K562 treated with DMSO at 1 percent for 24 hours (cell line): ENCODE measurements around the gene MID1. TPM values are rescaled to one million over a fixed set of nuclear protein-coding genes. Genes with fewer than 3 reads are reported as not detected.

ENCODE experiments used
- total RNA-seq: library from RNA; unstranded; fragments of 300-600 nt; gene quantifications from 2 replicates; pipeline ENCODE4 v1.2.3, GENCODE V29; 2022; ENCODE audit warnings: low read depth; ENCODE audit not compliant: insufficient read depth

The MID1 gene, protein sequence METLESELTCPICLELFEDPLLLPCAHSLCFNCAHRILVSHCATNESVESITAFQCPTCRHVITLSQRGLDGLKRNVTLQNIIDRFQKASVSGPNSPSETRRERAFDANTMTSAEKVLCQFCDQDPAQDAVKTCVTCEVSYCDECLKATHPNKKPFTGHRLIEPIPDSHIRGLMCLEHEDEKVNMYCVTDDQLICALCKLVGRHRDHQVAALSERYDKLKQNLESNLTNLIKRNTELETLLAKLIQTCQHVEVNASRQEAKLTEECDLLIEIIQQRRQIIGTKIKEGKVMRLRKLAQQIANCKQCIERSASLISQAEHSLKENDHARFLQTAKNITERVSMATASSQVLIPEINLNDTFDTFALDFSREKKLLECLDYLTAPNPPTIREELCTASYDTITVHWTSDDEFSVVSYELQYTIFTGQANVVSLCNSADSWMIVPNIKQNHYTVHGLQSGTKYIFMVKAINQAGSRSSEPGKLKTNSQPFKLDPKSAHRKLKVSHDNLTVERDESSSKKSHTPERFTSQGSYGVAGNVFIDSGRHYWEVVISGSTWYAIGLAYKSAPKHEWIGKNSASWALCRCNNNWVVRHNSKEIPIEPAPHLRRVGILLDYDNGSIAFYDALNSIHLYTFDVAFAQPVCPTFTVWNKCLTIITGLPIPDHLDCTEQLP
- 1.00 and 1.0 TPM in 2 replicates for total RNA-seq

DNA sequence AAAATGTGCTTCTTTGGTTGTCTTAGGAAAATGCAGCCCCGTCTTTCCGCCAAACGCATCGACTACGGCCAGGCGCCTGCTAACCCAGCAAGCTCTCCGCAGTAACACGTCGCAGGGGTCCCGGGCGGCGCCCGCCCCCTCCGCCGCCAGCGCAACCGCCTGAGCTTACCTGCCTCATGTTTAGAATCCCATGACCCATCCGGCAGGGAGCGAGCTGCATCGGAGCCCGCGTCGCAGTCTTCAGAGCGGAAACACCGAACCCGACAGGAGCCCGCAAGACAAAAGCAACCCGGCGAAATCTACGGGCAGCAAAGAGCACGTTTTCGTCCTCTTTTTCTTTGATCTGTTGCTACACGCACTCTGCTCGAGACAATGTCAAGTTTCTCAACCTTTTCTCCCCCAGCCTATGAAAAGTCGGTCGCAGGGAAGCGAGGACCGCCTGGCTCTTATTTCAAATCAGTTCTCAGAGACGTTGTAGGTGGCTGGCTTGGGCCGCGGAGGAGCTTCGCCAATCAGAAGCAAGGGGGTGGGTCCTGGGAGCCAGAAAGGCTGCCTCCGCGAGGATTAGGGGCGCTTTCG lies at the start of gene MID1:
MID1 (minus strand) TSS at position 465 of the 579 bp plus-strand sequence. CDS start 53,038 bp downstream, outside the sequence.

